GM19397 (cell line): ENCODE data around the gene TUBGCP4.

Experiments
- ATAC-seq: cut with Tn5 transposase; IDR thresholded peaks from one replicate; pipeline ENCODE4 v1.9.1; 2021; ENCODE audit warnings: mild to moderate bottlenecking, moderate library complexity; ENCODE audit not compliant: unreplicated experiment

The TUBGCP4 gene

DNA sequence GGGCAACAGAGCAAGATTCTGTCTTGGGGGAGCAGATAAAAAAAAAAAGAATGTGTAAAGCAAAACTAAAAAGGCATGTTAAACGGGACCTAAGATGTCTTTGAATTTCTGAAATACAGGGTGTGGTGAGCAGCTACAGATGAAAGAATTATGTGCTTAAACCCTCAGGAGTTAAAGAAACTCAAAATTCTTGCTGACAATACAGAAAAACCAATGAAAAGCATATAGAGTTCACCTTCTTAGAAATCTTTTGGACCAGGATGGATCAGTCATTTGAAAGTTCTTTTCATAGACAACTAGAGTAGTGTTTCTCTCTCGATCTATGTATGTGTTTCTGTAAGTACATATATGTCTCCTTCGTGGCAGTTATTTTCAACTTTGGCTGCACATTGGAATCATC is 31.4 kb downstream of the TUBGCP4 start:
- no peak for ATAC-seq

DNA sequence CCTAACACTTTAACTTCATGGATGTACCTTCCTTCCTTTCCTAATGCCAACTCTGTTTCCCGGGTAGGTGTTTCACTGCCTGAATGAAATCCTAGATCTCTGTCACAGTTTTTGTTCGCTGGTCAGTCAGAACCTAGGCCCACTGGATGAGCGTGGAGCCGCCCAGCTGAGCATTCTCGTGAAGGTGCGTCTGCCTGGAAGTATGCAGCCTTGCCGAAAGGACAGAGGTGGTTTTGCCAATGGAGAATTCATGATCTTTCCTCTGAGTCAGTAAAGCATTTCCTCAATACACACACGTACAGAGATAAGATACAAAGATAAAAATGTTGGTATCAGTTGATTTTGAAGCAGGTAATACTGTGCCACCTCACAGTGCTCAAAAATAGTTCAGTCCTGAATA is 32.7 kb downstream of the TUBGCP4 start:
- no peak for ATAC-seq

DNA sequence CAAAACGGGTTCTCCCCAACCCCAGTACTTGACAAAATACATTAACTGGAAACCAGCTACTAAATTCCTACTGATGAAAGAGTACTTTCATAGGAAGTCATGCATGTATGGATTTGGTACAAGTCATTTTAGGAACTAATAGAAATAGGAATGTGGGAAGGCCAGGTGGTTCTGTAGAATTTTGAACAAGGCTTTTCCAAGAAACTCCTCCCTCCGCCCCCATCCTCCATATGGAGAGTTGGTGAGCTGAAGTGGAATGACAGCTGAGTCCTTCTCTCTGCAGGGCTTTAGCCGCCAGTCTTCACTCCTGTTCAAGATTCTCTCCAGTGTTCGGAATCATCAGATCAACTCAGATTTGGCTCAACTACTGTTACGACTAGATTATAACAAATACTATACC is 33.2 kb downstream of the TUBGCP4 start:
- ATAC-seq: no peak

DNA sequence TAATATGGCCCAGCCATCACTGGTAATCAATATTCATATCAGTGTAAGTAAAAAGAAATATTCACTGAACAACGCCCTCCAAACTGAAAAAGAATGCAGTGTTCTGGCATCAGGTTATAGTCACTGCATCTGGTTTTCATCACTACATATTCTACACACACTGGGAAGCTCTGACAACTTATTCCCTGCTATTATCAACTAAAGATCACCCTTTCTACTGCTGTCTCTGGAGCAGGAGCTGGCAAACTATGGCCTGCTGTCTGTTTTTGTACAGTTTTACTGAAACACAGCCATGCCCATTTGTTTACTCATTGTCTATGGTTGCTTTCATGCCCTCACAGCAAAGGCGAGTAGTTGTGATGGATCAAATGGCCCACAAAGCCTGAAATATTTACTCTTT is 35.3 kb downstream of the TUBGCP4 start:
- ATAC-seq: no peak

DNA sequence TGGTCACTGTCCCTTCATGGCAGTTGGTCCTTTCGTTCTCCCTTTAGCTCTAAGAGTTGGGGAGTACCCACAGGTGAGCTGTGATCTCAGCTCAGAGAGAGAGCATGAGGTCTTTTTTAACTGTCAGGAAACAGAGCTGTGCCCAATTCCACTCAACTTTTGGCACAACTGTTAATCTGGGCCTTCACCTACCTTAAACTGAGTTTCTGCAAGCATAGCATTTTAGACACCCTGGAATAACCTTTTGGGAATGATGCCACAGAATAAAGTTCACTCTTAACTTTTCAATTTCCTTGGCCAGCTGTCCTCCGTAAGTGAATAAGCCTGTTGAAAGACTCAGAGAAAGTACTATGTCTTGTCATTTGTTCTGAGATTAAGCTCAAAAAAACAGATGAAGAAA is 35.9 kb downstream of the TUBGCP4 start:
- ATAC-seq: no peak

DNA sequence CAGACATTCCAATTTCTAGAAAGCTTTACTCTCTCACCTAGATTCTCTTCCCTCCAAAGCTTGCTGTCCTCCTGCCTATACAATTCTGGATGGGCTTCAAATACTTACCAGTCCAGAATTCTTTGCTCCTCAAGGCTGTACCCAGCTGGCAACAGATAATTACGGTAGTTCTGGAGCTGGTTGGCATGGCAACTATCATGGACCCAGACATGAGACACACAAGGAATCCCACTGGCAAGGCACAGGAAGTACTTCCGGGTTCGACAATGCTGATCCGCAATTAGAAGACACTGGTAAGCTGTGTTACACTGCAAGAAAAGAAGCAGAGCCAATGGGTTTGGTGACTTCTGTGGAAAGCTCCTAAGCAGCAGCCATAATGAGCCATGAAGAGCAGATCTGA is 37.9 kb downstream of the TUBGCP4 start:
- ATAC-seq: no peak

DNA sequence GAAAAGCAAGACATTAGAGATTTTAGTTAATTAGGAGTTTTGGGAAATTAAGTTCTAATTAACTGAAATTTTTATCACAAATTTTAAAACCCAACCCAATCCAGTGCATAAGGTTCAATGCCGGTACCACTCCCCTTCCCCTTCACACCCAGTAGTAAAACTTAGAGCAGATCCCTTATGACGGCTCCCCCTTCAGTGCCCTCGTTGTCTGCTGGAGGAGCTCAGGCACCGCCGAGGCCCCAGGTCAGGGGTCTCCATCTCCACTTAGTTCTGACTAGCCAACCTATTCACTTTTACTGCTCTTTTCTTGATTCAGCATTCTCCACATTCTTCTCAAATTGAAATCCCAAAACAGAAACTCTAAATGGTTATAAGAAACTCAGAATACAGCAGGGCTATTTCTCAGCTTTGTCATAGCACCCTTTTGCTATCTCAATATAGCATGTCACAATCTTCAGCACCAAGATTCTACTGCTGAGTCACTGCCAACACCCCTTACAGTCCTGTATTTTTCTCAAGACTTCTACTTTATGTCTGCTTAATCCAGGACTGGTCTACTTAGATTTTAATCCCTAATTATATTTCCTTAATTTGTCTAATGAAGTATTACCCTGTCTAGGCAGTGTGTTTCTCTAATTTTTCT is 39.8 kb downstream of the TUBGCP4 start:
- ATAC-seq: no peak

DNA sequence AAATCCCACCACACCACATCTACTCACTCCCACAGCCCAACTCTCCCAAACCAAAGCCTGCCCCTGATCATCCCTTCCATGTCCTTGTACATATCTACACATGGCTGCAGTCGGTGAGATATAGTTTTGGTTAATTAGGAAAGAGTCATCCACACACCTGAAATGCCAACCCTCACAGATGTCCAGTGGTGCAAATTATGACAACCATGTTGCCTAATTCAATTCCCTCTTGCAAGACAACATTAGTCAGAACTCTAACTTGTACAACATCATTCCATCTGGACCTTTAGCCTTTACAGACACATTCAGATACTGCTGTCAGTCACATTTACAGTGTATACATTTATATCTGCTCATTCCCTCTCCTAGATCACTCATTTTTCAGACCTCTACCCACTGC is 41.2 kb downstream of the TUBGCP4 start:
- ATAC-seq: no peak

DNA sequence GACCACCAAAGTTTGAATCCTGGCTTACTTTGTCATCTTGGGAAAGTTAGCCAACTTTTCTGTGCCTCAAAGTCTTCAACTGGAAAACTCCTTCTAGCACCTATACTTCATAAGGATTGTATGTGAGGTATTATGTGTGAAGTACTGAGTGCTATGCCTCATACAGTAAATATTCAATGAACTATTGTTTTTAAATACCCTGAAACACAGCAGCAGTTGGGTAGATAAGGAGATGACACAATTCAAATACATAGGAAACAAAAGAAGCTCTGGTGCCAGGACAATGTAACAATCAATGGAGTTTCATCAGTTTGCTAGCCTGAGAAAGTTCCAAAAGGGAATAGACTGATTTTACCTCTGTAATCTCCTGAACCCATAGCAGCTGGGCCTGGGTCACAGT is 43.3 kb downstream of the TUBGCP4 start:
- no peak for ATAC-seq

DNA sequence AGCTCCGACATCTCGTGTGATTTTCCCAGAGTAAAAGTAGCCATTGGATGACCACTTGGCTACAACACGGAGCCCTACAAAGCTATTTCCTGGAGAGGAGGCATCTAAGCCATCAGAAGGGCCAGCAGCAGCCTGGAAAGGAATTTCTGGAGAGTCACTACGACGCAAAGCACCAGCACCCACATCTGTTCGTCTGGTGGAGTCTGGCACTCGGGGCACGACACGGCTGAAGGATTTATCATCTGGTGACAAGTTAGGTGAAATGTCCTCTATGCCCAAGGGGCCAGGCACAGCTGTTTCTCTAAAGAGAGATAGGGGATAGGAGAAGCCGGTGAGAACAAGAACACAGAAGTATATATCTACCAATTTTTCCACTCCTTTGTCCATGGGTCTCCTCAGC is 49.5 kb downstream of the TUBGCP4 start:
- ATAC-seq: no peak

DNA sequence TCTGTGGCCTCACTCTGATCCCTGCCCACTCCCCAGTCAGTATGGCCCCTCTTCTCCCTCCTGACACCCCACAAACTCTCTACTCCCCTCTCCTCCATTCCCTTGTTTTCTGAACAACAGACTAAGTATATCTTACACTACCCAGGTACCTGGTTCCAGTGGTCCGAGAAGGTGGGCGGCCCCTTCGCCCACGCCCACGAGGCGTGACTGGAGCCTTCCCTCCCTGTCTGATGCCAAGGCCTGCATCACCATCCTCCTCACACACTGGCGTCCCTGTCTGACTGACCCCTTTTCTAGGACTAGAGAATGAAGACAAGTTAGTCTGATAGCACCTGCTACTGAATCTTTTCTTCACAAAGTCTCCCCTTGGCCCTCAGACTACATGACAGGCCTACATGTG is 50.0 kb downstream of the TUBGCP4 start:
- ATAC-seq: no peak

DNA sequence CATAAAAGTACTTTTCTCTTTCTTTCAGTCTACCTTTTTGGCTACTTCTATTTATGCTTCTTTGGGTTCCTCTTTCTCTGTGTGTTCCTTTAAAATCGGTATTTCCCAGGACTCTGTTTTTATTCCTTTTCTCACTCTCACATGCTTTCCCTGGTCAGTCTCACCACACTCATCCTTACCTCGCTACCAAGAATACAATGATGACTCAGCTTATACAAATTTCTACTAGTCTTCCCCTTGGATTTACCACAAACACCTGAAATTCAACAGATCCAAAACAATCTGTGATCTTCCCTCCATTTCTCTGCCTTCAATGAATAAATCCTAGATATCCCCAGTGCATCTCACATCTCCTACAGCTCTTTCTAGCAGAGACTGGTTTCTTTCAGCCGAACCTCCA is 52.9 kb downstream of the TUBGCP4 start:
- ATAC-seq: no peak

DNA sequence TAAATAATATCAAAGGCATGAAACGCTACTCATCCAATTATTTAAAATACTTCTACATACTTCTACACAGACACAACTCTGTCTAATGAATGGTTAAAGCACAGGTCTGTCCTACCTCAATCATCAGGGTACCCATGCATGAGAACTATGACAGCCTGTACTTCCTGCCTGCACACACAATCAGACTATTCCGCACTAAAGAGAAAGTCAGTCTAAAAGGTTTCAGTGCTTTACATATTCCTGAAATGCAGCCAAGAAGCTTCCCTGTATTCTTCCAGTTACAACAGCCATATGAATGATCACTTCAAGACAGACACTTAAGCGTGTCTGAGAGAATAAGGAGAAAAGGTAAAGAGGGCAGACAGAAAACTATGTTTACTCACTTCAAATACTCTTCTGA is 58.8 kb downstream of the TUBGCP4 start:
- no peak for ATAC-seq

DNA sequence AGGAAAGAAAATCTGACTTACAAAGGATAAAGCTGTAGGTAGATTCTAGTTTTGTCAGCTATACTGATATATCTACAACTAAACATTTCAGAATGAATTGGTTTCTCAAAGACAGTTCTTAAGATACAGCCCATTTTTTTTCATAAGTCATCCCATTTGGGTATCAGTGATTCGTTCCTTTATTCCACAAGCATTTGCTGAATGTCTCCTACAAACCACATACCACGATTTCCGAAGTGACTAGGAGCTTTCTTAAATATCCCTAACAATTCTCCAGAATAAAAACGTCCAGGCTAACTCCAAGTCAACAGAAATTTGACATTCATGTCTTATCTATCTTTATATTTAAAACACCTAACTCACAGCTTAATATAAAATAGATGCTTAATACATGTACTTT is 62.3 kb downstream of the TUBGCP4 start:
- no peak for ATAC-seq

DNA sequence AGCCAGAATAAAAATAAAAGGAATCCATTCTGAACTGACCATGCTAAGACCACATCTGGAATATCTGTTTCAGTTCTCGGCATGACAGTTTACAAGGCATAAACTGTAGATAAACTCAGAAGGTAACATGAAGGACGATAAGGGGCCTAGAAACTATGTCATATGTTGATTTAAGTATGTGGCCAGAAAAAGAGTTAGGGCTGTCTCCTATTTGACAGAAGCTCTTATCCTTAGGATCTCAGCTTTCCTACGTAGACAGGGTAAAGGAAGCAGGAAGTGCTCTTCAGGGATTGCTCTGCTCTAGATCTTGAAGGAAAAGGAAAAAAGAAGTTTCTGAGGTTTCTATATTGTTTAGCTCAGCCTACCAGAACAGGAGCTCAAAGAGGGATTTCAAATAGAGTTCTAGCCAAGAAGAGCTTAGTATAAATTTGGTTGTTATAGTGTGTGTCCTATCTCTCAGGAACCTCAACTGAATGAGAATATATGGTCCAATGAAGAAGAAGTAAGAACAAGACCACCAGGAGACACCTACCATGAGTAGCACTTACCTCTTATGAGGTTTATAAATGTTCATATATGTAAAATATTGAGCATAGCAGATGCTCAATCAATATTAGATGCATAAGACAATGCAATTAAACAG is 62.9 kb downstream of the TUBGCP4 start:
- no peak for ATAC-seq

DNA sequence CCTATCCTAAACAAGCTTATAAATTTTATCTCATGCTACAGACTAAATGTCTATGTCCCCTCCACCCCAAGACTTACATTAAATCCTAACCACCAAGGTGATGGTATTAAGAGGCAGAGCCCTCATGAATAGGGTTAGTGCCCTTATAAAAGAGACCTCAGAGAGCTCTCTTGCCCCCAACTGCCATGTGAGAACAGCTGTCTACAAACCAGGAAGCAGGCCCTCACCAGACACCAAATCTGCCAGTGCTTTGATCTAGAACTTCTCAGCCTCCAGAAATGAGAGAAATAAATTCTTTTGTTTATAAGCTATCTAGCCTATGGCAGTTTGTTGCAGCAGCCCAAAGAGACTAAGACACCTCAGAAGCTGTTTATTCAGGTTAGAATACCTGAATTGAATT is 63.5 kb downstream of the TUBGCP4 start:
- no peak for ATAC-seq

DNA sequence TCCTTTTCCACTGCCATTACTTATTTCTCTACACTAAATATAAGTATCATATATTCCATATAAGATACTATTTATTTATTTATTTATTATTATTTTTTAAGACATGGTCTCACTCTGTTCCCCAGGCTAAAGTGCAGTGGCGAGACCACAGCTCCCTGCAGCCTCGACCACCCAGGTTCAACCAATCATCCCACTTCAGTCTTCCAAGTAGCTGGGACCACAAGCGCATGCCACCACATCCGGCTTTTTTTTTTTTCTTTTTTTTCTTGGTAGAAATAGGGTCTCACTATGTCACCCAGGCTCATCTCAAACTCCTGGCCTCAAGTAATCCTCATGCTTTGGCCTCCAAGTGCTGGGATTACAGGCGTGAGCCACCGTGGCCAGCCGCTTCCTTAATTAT is 65.5 kb downstream of the TUBGCP4 start:
- ATAC-seq: no peak

DNA sequence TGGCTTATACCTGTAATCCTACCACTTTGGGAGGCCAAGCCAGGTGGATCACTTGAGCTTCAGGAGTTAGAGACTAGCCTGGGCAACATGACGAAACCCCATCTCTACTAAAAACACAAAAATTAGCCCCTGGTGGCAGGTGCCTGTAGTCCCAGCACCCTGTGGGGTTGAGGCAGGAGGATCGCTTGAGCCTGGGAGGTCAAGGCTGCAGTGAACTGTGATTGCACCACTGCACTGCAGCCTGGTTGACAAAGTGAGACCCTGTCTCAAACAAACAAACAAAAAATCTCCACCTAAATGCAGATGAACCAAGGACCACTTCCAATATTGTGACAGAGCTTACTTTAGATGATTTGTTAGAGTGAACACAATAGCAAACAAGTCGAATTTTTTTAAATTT is 68.4 kb downstream of the TUBGCP4 start:
- no peak for ATAC-seq

DNA sequence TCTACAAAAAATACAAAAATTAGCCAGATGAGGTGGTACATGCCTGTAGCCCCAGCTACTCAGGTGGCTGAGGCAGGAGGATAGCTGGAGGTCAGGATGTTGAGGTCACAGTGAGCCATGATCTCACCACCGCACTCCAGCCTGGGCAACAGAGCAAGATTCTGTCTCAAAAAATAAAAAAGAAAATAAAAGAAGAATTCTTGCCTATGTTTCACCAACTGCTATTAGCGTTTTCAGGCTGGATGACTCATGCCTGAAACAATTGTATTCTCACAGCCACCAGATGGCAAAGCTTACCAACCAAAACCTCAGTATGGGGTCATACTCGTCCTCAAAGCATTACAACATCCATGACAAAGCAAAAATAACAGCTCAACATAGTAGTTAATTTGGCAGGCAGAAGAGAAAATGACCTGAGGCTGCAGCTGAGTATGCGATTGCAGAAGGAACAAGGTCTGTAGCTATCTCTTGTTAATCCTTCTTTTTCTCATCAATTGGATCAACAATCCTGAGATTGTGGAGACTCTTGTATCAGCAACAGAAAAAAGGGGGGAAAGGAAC is 69.9 kb downstream of the TUBGCP4 start:
- ATAC-seq: no peak

DNA sequence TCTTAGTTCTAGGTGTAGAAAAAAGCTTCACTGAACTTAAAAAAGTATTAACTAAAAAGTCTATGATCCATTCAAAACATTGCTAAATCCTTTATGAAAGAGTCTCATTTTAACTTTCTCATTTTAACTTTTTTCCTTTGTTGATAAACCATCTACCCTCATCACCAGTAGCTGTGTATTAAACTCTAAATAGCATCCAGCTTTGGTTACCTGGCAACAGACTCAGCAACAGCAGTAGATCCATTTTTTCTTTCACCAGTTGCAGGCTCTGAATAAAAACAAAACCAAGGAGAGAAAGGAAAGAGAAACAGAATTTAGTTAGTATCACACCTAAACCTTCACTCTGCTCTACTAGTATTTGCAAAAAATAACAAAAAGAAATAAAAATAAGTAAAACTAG is 70.4 kb downstream of the TUBGCP4 start:
- ATAC-seq: no peak

DNA sequence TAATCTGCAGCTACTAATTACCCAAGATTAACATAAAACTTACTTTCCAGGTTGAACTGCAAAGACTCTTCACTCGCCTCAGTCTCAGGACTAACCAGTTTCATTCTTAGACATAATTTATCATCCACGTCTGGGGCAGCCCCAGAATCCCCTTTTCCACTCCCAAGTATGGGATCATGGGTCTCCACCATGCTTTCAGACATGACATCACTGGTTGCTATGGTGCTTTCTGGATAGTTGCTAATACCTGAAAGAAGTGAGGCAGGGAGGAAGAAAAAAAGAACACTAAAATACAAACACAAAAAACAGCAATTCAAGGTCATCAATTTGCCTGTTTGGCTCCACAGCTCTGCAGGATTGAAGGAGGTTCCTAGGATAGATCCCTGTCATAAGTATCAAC is 75.4 kb downstream of the TUBGCP4 start:
- ATAC-seq: no peak

DNA sequence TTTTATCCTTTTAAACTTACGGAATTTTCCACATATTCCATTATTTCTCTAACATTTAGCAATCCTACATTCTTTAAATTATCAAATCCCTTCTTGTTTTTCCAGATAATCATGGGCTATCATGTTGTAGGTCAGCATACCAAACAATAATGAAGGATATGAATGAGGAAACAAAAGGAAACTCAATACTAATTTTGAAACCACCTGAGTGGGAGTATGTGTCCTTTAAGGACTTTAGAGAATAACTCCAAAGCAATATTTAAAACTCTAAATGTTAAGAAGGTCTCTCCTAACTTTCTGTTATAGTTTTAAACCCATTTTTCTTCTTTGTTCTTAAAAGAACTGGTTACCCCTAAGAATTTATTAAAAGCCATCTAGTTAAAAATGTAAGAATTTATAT is 79.1 kb downstream of the TUBGCP4 start:
- no peak for ATAC-seq
